H4 (cell line): Measurements from ENCODE around the gene LY9. TPM values are rescaled to one million over a fixed set of nuclear protein-coding genes. Genes with fewer than 3 reads are reported as not detected.
"Not testable (repeated sequence)": the region's sequence is repeated elsewhere in the genome, so short reads cannot be mapped to it uniquely, and the experiment has no call there.

Source experiments
- DNase-seq: peaks from one replicate; pipeline ENCODE4 v3.0.0-alpha.2; 2015; ENCODE audit warnings: low spot score
- total RNA-seq: library from RNA; depleted of rRNA; stranded (reverse); fragments of >200 nt; shearing (Covaris generic); gene quantifications from 2 replicates; pipeline ENCODE4 v1.2.3, GENCODE V29; 2014; rRNA removed

LY9 gene
- total RNA-seq, 1 experiment from 2014 or later = not detected

- DNase-seq = no peak
Observed at GRCh38 chr1:160863774-160864131, 67.8 kb downstream of the LY9 start.

GRCh38 chr1:160864173-160864572 lies 68.2 kb downstream of the LY9 start:
- DNase-seq = no peak

GRCh38 chr1:160865337-160865736 lies 69.4 kb downstream of the LY9 start:
- no peak for DNase-seq

- no peak for DNase-seq
Observed at GRCh38 chr1:160866001-160866694, 70.2 kb downstream of the LY9 start.

GRCh38 chr1:160866695-160867260 lies 70.8 kb downstream of the LY9 start:
- DNase-seq = no peak

GRCh38 chr1:160867651-160868050 lies 71.7 kb downstream of the LY9 start:
- not testable (repeated sequence) for DNase-seq

- no peak for DNase-seq
Observed at GRCh38 chr1:160868141-160868540, 72.2 kb downstream of the LY9 start.

GRCh38 chr1:160874935-160875334 lies 79.0 kb downstream of the LY9 start:
- no peak for DNase-seq

GRCh38 chr1:160875591-160875990 lies 79.6 kb downstream of the LY9 start:
- DNase-seq = not testable (repeated sequence)

- no peak for DNase-seq
Observed at GRCh38 chr1:160876311-160876710, 80.3 kb downstream of the LY9 start.

GRCh38 chr1:160877221-160877620 lies 81.2 kb downstream of the LY9 start:
- DNase-seq = no peak

Other genes with a start within 250 kb of the LY9 start
- not detected in 2 replicates for gene CD84, start 216.7 kb upstream of the LY9 start, total RNA-seq
- not detected in 2 replicates for gene SLAMF1, start 149.1 kb upstream of the LY9 start, total RNA-seq
- gene CD48, start 84.4 kb upstream of the LY9 start, total RNA-seq = not detected in 2 replicates
- gene SLAMF7, start 56.9 kb upstream of the LY9 start, total RNA-seq = 1.8 and 2.5 TPM in 2 replicates
- gene CD244, start 66.7 kb downstream of the LY9 start, total RNA-seq = not detected in 2 replicates
- not detected in 2 replicates for gene ITLN1, start 89.0 kb downstream of the LY9 start, total RNA-seq
- gene ITLN2, start 158.6 kb downstream of the LY9 start, total RNA-seq = not detected in 2 replicates
- 5.2 and 6.4 TPM in 2 replicates for gene F11R, start 225.0 kb downstream of the LY9 start, total RNA-seq
- not detected in 2 replicates for gene TSTD1, start 242.8 kb downstream of the LY9 start, total RNA-seq
- gene USF1, start 249.8 kb downstream of the LY9 start, total RNA-seq = 57.7 and 60.3 TPM in 2 replicates